ENCODE measurements around the gene TRPM3. TPM values are rescaled to one million over a fixed set of nuclear protein-coding genes. Genes with fewer than 3 reads are reported as not detected.

TRPM3 gene
- total RNA-seq, 2 experiments from 2014 or later: not detected

- CTCF ChIA-PET: no interaction called here
- POLR2A ChIA-PET: no interaction called here
Measured at GRCh38 chr9:70902692-70903131, 218.7 kb downstream of the TRPM3 start.

DNA sequence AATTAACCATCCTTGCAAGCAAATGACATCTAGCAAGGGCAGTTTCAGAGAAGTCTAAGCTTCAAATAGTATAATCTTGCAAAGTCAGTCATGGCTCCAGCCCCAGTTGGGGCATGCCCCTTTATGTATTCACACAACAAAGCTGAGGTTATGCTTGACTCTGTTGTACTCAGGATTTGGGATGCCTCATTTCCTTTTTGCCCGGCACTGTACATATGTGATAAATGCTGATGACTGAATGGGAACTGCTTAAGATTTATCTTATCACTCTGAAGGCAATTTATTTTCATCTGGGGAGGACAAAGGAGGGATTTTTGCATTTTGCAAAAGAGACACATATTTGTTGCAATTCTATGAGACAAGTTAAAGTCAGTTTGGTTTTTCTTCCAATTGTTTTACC, 219.2 kb downstream of the TRPM3 start:
- POLR2A ChIA-PET: no interaction called here
- CTCF ChIA-PET: no interaction called here

GRCh38 chr9:70901746-70902145, 219.7 kb downstream of the TRPM3 start:
- POLR2A ChIA-PET: no interaction called here
- CTCF ChIA-PET: no interaction called here

GRCh38 chr9:70901013-70901412, 220.4 kb downstream of the TRPM3 start:
- ChIA-PET CTCF (no interaction called here), POLR2A (no interaction called here)

DNA sequence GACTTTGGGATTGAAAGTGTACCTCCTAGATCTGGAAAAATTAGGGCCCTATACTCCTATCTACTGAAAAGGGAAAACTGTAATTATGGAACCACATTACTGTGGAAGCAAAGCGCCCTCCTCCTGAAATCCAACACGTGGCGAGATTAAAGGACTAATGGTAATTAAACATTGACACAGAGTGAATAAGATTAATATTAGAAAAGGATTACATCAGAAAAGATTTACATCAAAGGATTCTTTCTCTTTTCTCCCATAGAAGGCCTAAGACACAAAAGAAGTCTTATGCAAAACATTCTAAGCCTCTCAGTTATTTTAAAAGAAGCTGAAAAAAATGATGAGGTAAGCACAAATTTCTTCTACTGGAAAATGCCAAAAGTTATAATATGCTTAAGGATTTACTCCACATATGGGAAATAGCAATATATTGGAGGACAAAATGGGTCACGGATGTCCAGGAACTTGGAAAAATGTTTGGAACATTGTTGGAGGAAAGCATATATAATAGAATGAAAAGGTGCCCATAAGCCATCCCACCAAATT, 227.8 kb downstream of the TRPM3 start:
- ChIA-PET CTCF (no interaction called here), POLR2A (no interaction called here)

- CTCF ChIA-PET: no interaction called here
- POLR2A ChIA-PET: no interaction called here
Measured at GRCh38 chr9:70888471-70888870, 232.9 kb downstream of the TRPM3 start.

DNA sequence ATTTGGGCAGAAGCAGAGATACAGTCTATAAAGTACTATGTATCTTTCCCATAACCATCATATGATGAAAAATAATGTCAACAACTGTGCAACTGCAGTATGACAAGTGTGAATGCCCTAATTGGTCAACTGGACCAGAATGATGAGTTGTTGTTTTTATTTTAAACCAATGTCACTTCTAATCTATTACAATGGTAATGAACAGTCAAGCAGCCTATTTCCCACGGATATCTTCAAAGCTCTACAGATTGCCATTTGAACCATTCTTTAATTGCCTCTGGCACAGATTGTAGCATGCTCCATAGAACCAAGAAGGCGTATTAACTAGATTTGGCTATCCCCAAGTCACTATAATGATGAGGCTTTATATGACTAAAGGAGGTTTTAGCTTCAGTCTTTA, 233.6 kb downstream of the TRPM3 start:
- ChIA-PET CTCF (no interaction called here), POLR2A (no interaction called here)

GRCh38 chr9:70883963-70884793, 237.2 kb downstream of the TRPM3 start:
- POLR2A ChIA-PET: no interaction called here
- CTCF ChIA-PET: no interaction called here

DNA sequence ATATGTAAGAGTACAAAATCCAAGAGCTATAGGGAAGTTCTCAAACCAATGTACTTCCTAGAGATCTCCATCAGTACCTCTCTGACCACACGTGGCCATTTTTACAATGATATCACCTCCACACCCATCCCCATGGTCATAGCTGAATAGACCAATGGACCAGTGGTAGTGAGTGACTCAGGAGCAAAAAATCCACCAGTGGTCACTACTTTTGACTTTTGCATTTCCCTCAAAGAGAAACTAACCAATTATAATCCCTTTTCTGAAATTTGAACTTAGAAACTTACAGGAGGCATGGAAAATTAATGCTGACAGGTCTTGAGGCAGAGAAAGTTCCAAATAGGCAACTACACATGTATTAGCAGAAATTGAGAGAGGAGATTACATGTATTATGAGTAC, 238.4 kb downstream of the TRPM3 start:
- CTCF ChIA-PET: no interaction called here
- POLR2A ChIA-PET: no interaction called here

DNA sequence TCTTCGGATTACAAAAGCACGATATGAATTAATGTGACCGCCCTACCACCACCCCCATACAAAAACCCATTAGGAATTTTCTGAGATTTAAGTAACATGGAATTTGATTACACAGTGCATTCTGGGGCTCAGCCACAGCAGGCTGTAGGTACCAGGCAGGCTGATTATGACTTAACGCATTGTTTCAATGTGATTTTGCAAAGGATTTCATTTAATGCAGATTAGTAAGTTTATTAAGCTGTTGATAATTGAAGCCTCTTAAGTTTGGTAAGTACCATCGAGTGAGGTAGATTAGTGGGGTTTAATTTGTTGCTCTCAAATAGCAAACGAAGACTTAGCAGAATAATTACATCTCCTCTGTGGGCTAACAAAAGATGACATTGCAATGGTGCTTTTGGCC, 240.1 kb downstream of the TRPM3 start:
- POLR2A ChIA-PET: no interaction called here
- CTCF ChIA-PET: no interaction called here

GRCh38 chr9:70880535-70880934, 240.9 kb downstream of the TRPM3 start:
- CTCF ChIA-PET: no interaction called here
- POLR2A ChIA-PET: no interaction called here

DNA sequence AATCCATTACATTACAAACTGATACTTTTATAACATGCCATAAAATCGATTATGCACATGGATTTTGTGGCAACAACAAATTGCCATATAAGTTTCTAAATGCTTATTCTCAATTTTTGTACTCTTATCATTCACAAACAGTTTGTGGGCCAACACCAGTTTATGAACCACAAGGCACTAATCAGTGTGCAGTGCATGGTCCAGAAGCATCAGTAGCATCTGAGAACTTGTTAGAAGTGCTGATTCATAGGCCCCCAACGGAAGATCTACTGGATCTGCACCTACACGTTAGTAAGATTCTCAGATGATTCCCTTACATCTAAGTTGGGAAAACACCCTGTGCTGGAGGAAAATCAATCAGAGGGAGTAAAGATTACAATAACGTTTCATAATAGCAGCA, 242.8 kb downstream of the TRPM3 start:
- ChIA-PET POLR2A (no interaction called here), CTCF (no interaction called here)

GRCh38 chr9:70874451-70874850, 247.0 kb downstream of the TRPM3 start:
- ChIA-PET POLR2A (no interaction called here), CTCF (no interaction called here)

GRCh38 chr9:70873506-70873905, 247.9 kb downstream of the TRPM3 start:
- POLR2A ChIA-PET: no interaction called here
- CTCF ChIA-PET: no interaction called here

DNA sequence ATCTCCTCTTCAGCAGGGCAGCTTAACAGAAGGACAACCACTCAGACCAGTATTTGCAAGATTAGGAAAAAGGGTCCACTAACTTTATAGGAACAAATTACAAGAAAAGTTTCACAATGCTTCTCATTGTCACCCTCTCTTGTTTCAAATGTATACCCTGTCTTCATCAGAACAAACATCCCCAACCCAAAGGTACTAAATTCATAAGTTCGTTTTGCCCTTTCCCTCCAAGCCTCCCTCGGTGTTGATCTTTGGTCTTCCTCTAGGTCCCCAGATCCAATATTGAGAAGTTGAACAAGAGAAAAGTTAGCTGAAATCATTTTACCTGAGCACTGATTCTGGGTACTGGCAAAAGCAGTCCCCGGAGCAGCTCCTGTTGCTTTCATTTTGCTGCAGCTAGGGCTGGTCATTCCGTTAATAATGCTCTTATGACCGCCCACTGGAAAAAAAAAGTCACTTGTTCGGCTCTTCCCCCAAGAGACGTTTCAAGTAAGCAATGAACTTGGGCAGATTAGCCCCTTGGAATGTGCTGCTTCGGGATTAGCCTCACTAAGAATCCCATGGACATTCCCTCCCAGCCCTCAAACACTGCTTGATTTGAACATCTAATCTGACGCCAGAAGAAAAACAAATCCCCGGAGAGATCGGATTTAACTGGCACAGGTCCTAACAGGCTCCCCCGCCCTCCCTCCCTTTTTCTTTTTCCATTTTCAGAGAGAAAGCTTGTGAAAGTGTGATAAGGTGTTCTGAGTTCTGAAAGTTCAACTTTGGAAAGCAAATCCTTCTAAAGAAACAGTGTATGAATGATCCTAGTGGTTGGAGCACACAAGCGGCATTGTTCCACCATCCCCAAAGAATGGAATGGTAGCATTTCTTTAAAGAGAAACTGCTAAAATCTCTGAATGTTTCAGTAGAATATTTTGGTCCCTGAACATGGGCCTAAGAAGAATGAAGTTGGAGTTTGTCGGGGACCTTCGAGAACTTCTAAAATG, 252.5 kb downstream of the TRPM3 start:
- CTCF ChIA-PET: no interaction called here

GRCh38 chr9:70868041-70868440, 253.4 kb downstream of the TRPM3 start:
- ChIA-PET POLR2A (no interaction called here), CTCF (no interaction called here)

More for the DNA sequence above, 252.5 kb downstream of the TRPM3 start:
- POLR2A ChIA-PET: no interaction called here

- POLR2A ChIA-PET: no interaction called here
- CTCF ChIA-PET: no interaction called here
Measured at GRCh38 chr9:70865471-70865870, 255.9 kb downstream of the TRPM3 start.

DNA sequence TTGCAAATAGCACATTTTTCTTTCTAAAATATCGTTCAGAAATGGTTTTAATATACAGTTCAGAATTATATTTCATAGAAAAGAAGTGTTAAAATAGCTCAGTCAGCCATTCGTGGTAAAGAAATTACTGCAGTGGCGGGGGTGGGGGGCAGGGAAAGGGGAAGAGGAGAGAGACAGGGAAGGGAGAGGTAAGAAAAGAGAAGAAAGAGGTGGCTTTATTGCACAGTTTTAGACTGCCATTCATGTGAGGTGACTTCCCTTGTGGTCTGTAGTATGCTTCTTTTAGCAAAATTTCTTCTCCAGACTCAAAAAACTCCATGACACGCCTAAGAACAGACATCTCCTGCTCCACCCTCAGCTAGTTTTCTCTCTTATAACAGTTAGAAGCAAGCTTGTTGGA, 259.6 kb downstream of the TRPM3 start:
- POLR2A ChIA-PET: no interaction called here
- CTCF ChIA-PET: no interaction called here

DNA sequence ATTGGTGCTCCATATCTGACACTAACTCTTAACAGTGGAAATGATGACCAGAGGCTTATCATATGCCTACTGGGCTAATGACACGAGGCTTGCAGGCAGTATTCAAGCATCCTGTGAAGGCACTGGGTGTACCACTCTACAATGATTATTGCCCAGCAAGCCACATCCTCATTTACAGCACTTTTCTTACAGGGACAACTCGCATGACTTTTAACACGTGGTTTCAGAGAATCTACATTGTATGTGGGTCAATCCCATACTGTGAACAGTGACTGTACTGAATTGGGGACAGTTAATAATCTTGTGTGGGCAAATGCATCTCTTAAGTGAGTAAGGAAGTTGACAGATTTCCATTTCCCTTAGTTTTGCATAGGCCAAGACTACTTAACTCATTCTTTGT, 260.0 kb downstream of the TRPM3 start:
- ChIA-PET POLR2A (no interaction called here), CTCF (no interaction called here)

DNA sequence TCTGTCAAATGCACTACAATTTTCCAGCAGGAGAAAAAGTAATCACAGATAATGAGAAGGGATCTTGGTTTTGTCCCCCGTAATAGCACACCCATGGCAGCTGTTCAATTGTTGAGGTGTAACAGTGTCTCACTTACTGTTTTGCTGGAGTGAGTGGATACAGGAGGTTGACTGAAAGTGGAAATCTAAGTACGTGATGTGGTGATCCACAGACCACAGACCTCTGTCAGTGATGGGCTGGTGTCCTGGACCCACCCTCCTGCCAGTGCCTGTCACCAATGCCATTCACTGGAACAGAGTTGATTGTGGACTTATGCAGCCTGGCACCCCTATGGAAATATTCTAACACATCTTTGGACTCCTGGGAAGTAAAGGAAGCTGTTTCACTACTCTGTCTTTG, 261.7 kb downstream of the TRPM3 start:
- ChIA-PET POLR2A (no interaction called here), CTCF (no interaction called here)

GRCh38 chr9:70856411-70856810, 265.0 kb downstream of the TRPM3 start:
- ChIA-PET CTCF (no interaction called here), POLR2A (no interaction called here)

Data from activated CD8-positive, alpha-beta memory T cell treated with anti-CD3 and anti-CD28 coated beads for 36 hours (primary cell).